Activated T-cell treated with anti-CD3 and anti-CD28 coated beads, Interleukin-2, amount 50 U/mL, for 48 hours (primary cell): Measurements from ENCODE around the gene HAS3.
"Not testable (repeated sequence)": the region's sequence is repeated elsewhere in the genome, so short reads cannot be mapped to it uniquely, and the experiment has no call there.

Source experiments
- DNase-seq, 2 experiments: peaks; one replicate each; pipeline ENCODE4 v3.0.0-alpha.2; 2020

Gene HAS3

GRCh38 chr16:69118994-69119393 lies 13.5 kb downstream of the HAS3 start:
- no peak for DNase-seq

GRCh38 chr16:69119536-69119935 lies 14.1 kb downstream of the HAS3 start:
- no peak for DNase-seq

- DNase-seq = no peak
Measured at GRCh38 chr16:69120096-69120664, 14.7 kb downstream of the HAS3 start.

- peak; percentile 58 to 69 for DNase-seq
Measured at GRCh38 chr16:69123910-69124309, 18.5 kb downstream of the HAS3 start.

- not testable (repeated sequence) for DNase-seq
Measured at GRCh38 chr16:69124406-69124805, 19.0 kb downstream of the HAS3 start.

GRCh38 chr16:69124961-69125360 lies 19.5 kb downstream of the HAS3 start:
- DNase-seq = not testable (repeated sequence)

GRCh38 chr16:69126221-69126620 lies 20.8 kb downstream of the HAS3 start:
- no peak for DNase-seq

GRCh38 chr16:69126801-69127200 lies 21.3 kb downstream of the HAS3 start:
- DNase-seq = not testable (repeated sequence)

- no peak for DNase-seq
Measured at GRCh38 chr16:69127966-69128510, 22.6 kb downstream of the HAS3 start.

- no peak for DNase-seq
Measured at GRCh38 chr16:69130461-69130860, 25.0 kb downstream of the HAS3 start.

- no peak for DNase-seq
Measured at GRCh38 chr16:69131167-69131838, 25.9 kb downstream of the HAS3 start.

GRCh38 chr16:69131839-69132423 lies 26.5 kb downstream of the HAS3 start:
- DNase-seq = peak; percentile 79 to 85

- DNase-seq = peak; percentile 91 to 93
Measured at GRCh38 chr16:69132424-69133252, 27.2 kb downstream of the HAS3 start, which contains the start of the genes CHTF8 and UTP4. Gene CHTF8 (minus strand): TSS chr16:69132588. CDS start chr16:69121458, 11,130 bp downstream. Gene UTP4 (plus strand): TSS chr16:69132649. CDS start chr16:69133460, 811 bp downstream.

GRCh38 chr16:69133373-69133954 lies 28.0 kb downstream of the HAS3 start:
- DNase-seq = no peak

- DNase-seq = no peak
Measured at GRCh38 chr16:69138608-69139007, 33.2 kb downstream of the HAS3 start.

- DNase-seq = not testable (repeated sequence)
Measured at GRCh38 chr16:69139464-69139863, 34.0 kb downstream of the HAS3 start.

GRCh38 chr16:69141014-69141413 lies 35.6 kb downstream of the HAS3 start:
- DNase-seq = no peak

GRCh38 chr16:69141936-69142335 lies 36.5 kb downstream of the HAS3 start:
- DNase-seq = no peak

- no peak for DNase-seq
Measured at GRCh38 chr16:69143116-69143515, 37.7 kb downstream of the HAS3 start.

- DNase-seq = no peak
Measured at GRCh38 chr16:69145658-69146057, 40.2 kb downstream of the HAS3 start.

- DNase-seq = not testable (repeated sequence)
Measured at GRCh38 chr16:69149621-69150020, 44.2 kb downstream of the HAS3 start.

- no peak for DNase-seq
Measured at GRCh38 chr16:69150146-69150865, 44.9 kb downstream of the HAS3 start.
